Mesenchymal stem cell (in vitro differentiated cells and primary cell): Measurements from ENCODE around the gene CRB1. TPM values are rescaled to one million over a fixed set of nuclear protein-coding genes. Genes with fewer than 3 reads are reported as not detected.

Experiments used
- small RNA-seq: library from polyadenylated mRNA; stranded (forward); fragments of <200 nt; extraction: miRNeasy Mini kit (QIAGEN cat#:217004); gene quantifications from one replicate; pipeline ENCODE3, GENCODE V24; 2013; ENCODE audit warnings: low read depth

The CRB1 gene

Small RNA genes within 50 kb of the gene (small RNA-seq; reads per million reads assigned to genes)
- not detected for gene MRPS21P3
